ENCODE measurements around the gene IGSF9B.

DNA sequence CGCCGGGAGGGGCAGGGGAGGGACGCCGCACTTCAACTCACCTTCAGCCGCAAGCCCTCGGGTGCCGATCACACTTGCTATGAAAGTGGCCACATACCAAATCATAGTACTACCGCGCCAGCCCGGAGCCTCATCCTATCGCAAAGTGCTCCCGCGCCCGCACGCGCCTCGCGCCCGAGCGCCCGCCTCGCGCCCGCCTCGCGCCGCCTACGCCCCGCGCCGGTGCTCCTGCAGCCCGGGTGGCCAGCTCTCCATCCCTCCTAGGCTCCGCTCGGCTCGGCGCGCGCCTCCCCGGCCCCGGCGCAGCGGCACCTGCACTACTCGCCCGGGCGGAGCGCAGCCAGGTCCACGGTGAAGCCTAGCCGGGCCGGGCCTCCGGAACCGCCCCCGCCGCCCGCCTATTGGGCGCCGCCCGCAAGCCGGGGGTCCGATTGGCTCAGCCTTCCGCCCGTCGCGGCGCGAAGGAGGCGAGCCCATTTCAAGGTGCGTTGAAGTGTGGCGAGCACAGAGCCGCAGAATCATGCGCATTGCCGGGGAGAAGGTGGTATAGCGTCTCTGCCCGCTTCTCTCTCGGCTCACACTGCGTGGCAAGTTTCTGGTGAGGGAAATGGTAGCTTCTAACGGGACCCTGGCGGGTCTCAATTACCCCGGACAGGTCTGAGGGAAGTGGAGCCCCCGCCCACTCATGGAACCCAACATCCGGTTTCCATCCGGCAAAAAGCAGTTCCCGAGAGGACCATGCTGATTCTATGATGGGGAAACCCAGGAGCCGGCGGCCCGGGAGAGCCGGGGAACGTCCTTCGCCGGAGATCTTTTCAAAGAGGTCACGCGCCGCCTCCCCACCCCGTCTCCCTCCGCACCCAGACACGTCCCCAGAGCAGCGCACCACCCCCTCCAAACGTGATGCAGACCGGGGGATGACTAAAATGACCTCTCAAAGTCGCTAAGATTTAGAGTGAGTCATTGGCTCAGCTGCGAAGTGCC, at the start of gene IGSF9B:
- TF ChIP-seq, protein P1, sequence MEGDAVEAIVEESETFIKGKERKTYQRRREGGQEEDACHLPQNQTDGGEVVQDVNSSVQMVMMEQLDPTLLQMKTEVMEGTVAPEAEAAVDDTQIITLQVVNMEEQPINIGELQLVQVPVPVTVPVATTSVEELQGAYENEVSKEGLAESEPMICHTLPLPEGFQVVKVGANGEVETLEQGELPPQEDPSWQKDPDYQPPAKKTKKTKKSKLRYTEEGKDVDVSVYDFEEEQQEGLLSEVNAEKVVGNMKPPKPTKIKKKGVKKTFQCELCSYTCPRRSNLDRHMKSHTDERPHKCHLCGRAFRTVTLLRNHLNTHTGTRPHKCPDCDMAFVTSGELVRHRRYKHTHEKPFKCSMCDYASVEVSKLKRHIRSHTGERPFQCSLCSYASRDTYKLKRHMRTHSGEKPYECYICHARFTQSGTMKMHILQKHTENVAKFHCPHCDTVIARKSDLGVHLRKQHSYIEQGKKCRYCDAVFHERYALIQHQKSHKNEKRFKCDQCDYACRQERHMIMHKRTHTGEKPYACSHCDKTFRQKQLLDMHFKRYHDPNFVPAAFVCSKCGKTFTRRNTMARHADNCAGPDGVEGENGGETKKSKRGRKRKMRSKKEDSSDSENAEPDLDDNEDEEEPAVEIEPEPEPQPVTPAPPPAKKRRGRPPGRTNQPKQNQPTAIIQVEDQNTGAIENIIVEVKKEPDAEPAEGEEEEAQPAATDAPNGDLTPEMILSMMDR (conservative IDR thresholded peaks at IDR 0.05), result no peak
- no peak for TF ChIP-seq EZH2 (IDR thresholded peaks at IDR 0.05; ENCODE audit: low read depth)

All from PC-9 (cell line).